ENCODE results near the gene FUT4.

- no peak for TF ChIP-seq POLR2A (IDR thresholded peaks at IDR 0.05)
- TF ChIP-seq, protein P1, sequence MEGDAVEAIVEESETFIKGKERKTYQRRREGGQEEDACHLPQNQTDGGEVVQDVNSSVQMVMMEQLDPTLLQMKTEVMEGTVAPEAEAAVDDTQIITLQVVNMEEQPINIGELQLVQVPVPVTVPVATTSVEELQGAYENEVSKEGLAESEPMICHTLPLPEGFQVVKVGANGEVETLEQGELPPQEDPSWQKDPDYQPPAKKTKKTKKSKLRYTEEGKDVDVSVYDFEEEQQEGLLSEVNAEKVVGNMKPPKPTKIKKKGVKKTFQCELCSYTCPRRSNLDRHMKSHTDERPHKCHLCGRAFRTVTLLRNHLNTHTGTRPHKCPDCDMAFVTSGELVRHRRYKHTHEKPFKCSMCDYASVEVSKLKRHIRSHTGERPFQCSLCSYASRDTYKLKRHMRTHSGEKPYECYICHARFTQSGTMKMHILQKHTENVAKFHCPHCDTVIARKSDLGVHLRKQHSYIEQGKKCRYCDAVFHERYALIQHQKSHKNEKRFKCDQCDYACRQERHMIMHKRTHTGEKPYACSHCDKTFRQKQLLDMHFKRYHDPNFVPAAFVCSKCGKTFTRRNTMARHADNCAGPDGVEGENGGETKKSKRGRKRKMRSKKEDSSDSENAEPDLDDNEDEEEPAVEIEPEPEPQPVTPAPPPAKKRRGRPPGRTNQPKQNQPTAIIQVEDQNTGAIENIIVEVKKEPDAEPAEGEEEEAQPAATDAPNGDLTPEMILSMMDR (IDR thresholded peaks at IDR 0.05): peak in 3 of 6 experiments; percentile 16 to 24 (median 23)
These were observed 22.0 kb upstream of the FUT4 start for GRCh38 chr11:94521684-94522083.

Measured in thyroid gland (tissue), 4 donors.